KOPT-K1 (cell line): ENCODE measurements around the gene CRTAP.
"Not testable (repeated sequence)": the region's sequence is repeated elsewhere in the genome, so short reads cannot be mapped to it uniquely, and the experiment has no call there.

ENCODE experiments used
- H3K27ac ChIP-seq: fragments of 200-600 bp; sonication (generic); 2 replicates; pipeline ENCODE4 v1.5.1; 2016; ENCODE audit warnings: antibody characterized with exemption, mild to moderate bottlenecking, low read depth, low read length; ENCODE audit not compliant: poor library complexity, severe bottlenecking
- H3K36me3 ChIP-seq: fragments of 200-600 bp; sonication (generic); 2 replicates; pipeline ENCODE4 v1.5.1; 2017; ENCODE audit warnings: antibody characterized with exemption, mild to moderate bottlenecking, low read length, moderate library complexity; ENCODE audit not compliant: insufficient read depth
- H3K9me3 ChIP-seq: fragments of 200-600 bp; sonication (generic); 2 replicates; pipeline ENCODE4 v1.5.1; 2017; ENCODE audit warnings: antibody characterized with exemption, low read length, mild to moderate bottlenecking; ENCODE audit not compliant: insufficient read depth, poor library complexity, severe bottlenecking

Gene CRTAP

DNA sequence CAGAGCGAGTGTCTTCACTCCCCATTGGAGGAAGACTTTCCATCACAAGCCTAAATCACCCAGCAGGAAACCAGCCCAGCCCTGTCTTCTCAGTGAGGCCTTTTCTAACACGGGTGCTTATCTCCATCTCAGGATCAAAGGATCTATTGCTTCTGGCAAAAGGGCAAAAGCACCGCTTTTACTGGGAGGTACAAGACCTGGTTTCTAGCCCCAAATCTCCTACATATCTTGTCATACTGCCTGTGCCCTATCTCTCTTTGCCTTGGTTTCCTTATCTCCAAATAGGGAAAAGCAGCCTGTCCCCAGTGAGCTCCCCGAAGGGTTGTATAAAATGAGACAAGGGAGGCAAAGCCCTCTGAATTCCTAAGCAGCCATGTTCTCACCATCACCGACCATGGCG, 22.1 kb upstream of the CRTAP start:
- H3K36me3 ChIP-seq, result peaks cover 27% of the 10 kb centered on the region
- no peaks in the 10 kb centered on the region for H3K9me3 ChIP-seq

DNA sequence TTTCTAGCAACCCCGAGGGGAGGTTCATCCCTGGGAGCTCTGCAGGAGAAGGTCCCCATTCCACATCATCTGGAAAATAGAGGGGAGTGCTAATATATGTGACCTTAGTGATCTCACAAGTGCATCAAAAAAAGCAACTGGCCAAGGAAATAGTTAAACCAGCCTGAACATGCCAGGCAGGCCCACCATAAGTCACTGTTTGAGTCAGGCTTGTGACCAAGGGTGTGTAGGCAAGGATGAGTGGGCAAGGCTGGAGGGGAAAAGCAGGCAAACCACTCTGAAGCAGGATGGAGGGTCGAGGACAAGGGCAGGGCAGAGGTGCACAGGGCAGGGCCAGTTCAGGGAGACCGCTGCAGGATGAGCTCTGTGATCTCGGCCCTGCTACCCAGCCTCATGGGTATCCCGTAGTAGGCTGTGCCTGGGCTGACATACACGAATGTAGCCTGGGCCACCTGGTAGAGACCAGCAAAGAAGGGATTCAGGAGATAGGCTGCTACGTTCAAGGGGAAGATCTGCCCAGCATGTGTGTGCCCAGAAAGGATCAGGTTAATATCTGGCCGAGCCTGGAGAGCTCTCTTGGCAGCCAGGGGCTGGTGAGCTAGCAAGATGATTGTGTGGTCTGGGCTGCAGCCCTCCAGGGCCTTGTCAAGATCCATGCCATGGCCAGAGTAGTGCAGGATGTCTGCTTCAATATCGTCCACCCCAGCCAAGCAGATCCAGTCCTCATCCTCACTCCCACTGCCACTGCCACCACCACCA, 21.1 kb upstream of the CRTAP start:
- Histone ChIP-seq H3K27ac (peak overlapping the region; percentile 6), H3K9me3 (no peaks in the 10 kb centered on the region), H3K36me3 (peaks cover 27% of the 10 kb centered on the region)

More for the DNA sequence above, 22.1 kb upstream of the CRTAP start:
- H3K27ac ChIP-seq, result peak overlapping the region; percentile 6

DNA sequence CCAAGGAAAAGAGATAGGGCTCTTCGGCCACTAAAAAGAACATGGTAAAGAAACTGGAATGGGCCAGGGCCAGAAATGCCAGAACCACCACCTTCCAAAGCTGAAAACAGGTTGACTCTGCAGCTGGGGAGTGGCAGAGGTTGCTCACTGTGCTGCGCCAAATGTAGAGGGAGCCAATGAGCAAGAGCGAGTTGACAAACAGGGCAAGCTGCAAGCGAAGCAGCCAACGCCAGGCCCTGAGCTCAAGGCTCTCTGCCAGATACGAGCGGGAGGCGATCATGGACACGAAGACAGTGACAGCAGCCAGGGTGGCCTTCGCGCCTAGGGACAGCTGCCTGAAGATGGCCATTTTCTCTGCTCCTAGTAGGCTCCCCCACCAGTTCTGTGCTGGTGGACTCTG, 20.0 kb upstream of the CRTAP start:
- Histone ChIP-seq H3K27ac (no peak overlapping the region), H3K36me3 (peaks cover 27% of the 10 kb centered on the region), H3K9me3 (no peaks in the 10 kb centered on the region)

DNA sequence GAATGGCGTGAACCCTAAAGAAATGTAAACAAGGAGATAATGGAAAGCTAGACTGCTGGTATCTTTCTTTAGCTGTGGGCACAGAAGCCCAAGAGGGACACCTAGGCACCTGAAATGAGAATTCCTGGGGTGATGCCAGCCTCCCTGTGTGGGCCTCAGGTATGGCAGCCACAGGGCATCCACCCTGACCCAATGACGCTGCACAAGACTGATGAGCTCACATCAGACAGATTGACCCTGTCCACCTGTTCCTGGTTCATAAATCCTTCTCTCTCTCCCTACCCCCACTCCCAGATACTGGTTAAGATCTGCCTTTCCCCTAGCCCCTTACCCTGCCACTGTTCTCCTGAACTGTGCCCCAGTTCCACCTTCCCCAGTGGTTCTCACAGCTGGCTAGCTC, 18.4 kb upstream of the CRTAP start:
- Histone ChIP-seq H3K9me3 (no peaks in the 10 kb centered on the region), H3K27ac (no peak overlapping the region), H3K36me3 (peaks cover 23% of the 10 kb centered on the region)

DNA sequence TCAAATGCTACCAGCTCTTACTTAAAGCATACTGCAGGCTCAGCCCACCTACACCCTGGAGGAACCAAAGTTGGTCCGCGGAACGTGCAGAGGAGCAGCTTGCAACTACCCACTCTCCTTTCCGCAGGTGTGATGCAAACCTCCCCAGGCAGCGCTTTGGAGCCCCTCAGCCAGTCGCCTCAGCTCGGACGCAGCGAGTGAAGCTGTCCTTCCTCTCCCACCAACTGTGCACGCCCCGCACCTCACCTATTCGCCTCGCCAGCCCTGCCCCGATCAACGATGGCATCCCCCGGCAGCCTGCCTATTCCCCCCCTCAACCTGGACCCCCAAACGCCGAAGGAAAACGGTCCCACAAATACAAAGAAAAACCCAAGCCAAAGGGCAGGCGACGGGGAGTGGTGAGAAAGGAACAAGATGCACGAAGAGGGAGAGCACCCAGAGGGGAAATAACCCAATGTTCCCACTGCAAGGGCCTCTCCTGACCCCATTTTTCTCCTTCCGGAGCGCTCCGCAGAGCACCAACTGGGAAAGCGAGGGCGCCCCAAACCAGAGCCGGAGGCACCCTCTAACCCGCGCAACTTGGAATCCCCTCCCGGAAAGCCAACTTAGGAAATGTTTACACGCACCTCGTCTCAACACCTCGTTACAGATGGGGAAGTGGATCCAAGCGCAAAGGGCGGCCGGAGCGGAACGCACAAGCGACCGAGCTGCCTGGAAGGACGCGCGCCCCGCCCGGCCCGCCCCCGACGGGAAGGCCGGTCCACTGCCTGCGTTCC, 17.5 kb upstream of the CRTAP start:
- Histone ChIP-seq H3K9me3 (no peaks in the 10 kb centered on the region), H3K27ac (peak overlapping the region; percentile 70), H3K36me3 (peaks cover 20% of the 10 kb centered on the region)

DNA sequence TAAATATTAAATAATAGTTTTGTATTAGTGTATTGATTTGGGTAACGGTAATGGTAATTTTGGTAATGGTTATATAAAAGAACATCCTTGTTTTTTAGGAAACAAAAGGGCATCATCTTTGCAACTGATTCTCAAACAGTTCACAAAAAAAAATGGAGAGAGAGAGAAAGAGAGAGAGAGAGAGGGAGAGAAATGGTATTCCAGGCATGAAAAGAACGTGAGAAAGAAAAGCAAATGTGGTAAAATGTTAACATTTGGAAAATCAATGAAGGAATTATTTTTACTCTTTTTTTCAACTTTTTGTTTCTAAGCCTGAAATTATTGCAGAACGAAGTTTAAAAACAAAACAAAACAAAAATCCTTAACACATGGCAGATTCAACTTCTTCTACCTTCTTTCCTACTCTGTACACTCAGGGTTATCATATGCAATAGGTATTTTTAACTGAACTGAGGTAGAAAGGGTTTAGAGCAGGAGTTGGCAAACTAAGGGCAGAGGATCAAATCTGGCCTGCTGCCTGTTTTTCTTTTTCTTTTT, 14.6 kb upstream of the CRTAP start:
- no peaks in the 10 kb centered on the region for H3K9me3 ChIP-seq

DNA sequence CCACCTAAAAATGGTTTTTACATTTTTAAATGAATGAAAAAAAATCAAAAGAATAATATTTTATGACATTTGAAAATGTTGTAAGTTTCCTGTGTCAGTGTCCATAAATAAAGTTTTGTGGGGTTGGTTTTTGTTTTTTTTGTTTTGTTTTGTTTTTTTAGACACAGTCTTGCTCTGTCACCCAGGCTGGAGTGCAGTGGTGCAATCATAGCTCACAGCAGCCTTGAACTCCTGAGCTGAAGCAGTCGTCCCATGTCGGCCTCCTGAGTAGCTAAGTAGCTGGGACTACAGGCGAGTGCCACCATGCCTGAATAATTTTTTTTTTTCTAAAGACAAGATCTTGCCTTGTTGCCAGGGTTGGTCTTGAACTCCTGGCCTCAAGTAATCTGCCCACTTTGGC, 14.1 kb upstream of the CRTAP start:
- H3K27ac ChIP-seq, result no peak overlapping the region
- no peaks in the 10 kb centered on the region for H3K9me3 ChIP-seq
- H3K36me3 ChIP-seq, result no peaks in the 10 kb centered on the region

More for the DNA sequence above, 14.6 kb upstream of the CRTAP start:
- no peak overlapping the region for H3K27ac ChIP-seq
- H3K36me3 ChIP-seq, result peaks cover 1% of the 10 kb centered on the region; the same call in 1 of the 2 replicates

DNA sequence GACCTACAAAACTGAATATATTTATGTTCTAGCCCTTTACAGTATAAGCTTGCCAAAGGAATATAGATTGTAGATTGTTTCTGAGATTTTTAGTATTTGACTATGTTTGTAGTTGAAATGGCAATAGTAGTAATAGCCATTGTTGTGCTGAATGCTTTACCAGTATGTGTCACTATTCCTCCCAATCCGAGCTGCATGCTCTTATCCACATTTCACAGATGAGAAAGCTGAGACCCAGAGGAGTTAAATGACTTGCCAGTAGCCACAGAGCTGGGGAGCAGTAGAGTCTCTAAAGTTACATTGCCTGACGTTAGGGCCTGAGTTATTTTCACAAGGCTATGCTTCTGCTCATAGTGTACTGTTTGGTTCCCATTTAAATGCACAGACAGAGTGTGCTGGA, 13.6 kb upstream of the CRTAP start:
- no peaks in the 10 kb centered on the region for H3K36me3 ChIP-seq
- no peaks in the 10 kb centered on the region for H3K9me3 ChIP-seq
- no peak overlapping the region for H3K27ac ChIP-seq

DNA sequence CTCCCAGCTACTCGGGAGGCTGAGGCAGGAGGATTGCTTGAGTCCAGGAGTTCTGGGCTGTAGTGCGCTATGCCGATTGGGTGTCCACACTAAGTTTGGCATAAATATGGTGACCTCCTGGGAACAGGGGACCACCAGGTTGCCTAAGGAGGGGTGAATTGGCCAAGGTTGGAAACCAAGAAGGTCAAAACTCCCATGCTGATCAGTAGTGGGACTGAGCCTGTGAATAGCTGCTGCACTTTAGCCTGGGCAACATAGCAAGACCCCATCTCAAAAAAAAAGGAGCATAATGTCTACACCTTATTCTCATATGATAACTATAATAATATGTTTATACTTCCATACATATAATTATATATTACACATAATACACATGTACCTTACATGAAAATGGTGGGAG, 10.8 kb upstream of the CRTAP start:
- no peak overlapping the region for H3K27ac ChIP-seq
- H3K9me3 ChIP-seq, result no peaks in the 10 kb centered on the region
- H3K36me3 ChIP-seq, result no peaks in the 10 kb centered on the region

DNA sequence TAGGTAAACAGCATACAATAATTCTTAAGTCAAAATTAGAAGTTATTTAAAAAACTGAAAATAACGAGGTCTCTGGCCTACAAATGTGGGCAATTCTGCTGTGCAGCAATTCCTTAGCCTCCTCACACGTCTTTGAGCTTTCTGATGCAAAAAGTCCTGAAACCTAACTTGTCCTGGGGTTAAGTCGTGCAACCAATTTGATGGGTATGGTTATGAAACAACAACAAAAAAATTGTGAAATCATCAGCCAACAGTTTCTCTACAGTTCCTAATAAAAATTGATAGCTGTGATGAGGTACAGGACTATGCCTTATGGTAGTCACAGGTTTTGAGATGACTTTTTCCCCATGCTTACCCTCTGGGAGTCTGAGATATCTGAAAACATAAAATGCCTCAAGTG, 10.3 kb upstream of the CRTAP start:
- no peaks in the 10 kb centered on the region for H3K9me3 ChIP-seq
- no peaks in the 10 kb centered on the region for H3K36me3 ChIP-seq
- no peak overlapping the region for H3K27ac ChIP-seq

DNA sequence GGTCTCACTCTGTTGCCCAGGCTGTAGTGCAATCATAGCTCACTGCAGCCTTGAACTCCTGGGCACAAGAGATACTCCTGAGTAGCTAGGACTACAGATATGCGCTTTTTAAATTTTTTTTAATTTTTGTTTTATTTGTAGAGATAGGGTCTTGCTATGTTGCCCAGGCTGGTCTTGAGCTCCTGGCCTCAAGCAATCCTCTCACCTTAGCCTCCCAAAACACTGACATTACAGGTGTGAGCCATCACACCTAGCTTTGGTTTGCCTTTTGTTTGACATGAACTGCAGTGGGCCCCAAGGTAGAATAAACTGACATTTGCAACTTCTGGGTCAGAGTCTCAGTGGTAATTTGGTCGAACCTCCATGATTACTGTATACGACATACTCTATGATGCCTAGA, 9.0 kb upstream of the CRTAP start:
- H3K36me3 ChIP-seq, result no peaks in the 10 kb centered on the region
- no peak overlapping the region for H3K27ac ChIP-seq

DNA sequence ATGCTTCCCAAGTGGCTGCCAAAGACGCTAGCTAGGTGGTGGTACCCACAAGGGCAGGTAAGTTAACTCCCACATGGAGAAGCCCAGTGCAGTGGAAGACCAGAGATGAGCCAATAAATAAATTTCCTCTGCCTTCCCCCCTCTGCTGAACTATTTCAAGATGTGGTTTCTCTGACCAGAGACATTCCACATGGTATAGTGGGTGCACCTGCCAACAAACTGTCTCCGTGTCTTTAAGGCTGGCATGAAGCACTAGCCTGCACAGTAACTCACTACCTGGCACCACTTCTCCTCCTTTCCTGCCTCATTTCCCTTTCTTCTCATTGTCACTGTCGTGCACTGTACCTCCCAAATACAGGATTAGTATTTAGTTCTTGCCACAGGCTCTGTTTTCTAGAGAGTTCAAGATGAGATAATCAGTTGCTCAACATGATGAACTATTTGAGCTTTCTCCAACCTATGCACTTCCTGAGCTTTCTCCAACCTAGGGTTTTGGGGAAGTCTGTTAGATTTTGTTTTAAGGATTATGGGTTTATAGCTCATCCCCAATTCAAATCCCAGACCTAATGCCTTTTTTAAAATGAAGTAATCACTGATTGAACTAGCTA, 8.4 kb upstream of the CRTAP start:
- Histone ChIP-seq H3K36me3 (no peaks in the 10 kb centered on the region), H3K27ac (no peak overlapping the region), H3K9me3 (no peaks in the 10 kb centered on the region)

More for the DNA sequence above, 9.0 kb upstream of the CRTAP start:
- no peaks in the 10 kb centered on the region for H3K9me3 ChIP-seq

DNA sequence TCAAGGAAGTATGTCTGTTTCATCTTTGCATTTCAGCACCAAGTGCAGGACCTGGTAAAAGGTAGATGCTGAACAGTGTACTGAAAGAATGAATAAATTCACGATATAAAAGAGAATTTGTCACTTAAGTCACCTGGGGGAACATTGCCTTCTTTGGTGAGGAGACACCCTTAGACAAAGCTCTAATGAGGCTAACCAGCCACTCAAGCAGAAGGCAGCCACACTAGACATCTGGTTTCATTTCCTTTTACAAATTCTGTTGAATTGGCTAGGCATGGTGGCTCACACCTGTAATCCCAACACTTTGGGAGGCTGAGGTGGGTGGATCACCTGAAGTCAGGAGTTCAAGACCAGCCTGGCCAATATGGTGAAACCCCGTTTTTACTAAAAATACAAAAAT, 7.0 kb upstream of the CRTAP start:
- H3K36me3 ChIP-seq, H3K27ac ChIP-seq, H3K9me3 ChIP-seq: not testable (repeated sequence)

DNA sequence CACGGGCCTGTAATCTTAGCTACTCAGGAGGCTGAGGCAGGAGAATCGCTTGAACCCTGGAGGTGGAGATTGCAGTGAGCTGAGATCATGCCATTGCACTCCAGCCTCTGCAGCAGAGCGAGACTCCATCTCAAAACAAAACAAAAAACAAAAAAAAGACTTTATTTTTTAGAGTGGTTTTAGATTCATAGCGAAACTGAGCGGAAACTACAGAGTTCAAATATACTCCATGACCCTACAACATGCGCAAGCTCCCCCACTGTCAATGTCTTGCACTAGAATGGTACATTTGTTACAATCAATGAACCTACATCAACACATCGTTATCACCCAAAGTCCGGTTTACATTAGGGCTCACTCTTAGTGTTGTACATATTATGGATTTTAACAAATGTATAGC, 2.2 kb upstream of the CRTAP start:
- Histone ChIP-seq H3K9me3 (no peaks in the 10 kb centered on the region), H3K36me3 (no peaks in the 10 kb centered on the region), H3K27ac (no peak overlapping the region)

DNA sequence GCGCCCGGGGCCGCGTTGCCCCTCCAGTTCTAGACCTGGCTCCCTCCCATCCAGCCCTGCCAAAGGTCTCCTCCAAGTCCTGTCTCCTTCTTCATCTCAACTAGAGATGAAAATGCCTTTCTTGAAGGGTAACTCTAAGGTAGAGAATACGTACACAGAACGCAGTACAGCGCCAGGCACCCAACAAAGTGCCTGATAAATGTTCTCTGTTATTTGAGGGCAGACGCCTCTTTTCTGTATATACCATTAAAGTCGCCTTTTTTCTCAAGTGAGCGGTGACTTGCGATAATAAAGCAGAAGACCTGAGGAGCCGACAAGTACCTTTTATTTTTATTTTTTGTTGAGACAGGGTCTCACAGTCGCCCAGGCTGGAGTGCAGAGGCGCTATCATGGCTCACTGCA, 809 bp downstream of the CRTAP start:
- H3K36me3 ChIP-seq, result peaks cover 7% of the 10 kb centered on the region; the same call in 1 of the 2 replicates
- peak overlapping the region; percentile 79 for H3K27ac ChIP-seq
- H3K9me3 ChIP-seq, result no peaks in the 10 kb centered on the region
